Endodermal cell (in vitro differentiated cells): Measurements from ENCODE around the gene CCDC192. TPM values are rescaled to one million over a fixed set of nuclear protein-coding genes. Genes with fewer than 3 reads are reported as not detected.

ENCODE experiments used
- DNase-seq: peaks from one replicate; pipeline ENCODE4 v3.0.0-alpha.2; 2017
- H3K27ac ChIP-seq: 2 replicates; pipeline ENCODE4 v1.5.1; 2013; ENCODE audit warnings: mild to moderate bottlenecking, low read depth, low read length, moderate library complexity
- H3K27me3 ChIP-seq: 2 replicates; pipeline ENCODE4 v1.6.1; 2013; ENCODE audit warnings: mild to moderate bottlenecking, low read length, moderate library complexity; ENCODE audit not compliant: insufficient read depth, control insufficient read depth, poor library complexity, severe bottlenecking
- H3K36me3 ChIP-seq: 2 replicates; pipeline ENCODE4 v1.7.0; 2013; ENCODE audit warnings: mild to moderate bottlenecking, low read length, moderate library complexity; ENCODE audit not compliant: control insufficient read depth, insufficient read depth
- H3K4me1 ChIP-seq: one replicate; pipeline ENCODE4 v1.7.0; 2013; ENCODE audit warnings: low read length; ENCODE audit not compliant: control insufficient read depth, insufficient read depth
- H3K4me3 ChIP-seq: 2 replicates; pipeline ENCODE4 v1.5.1; 2013; ENCODE audit warnings: mild to moderate bottlenecking, low read length, moderate library complexity
- H3K9ac ChIP-seq: 2 replicates; pipeline ENCODE4 v1.6.1; 2013; ENCODE audit warnings: mild to moderate bottlenecking, low read length, moderate library complexity; ENCODE audit not compliant: poor library complexity, severe bottlenecking; ENCODE audit errors: extremely low read depth
- H3K9me3 ChIP-seq: 2 replicates; pipeline ENCODE4 v1.6.1; 2013; ENCODE audit warnings: mild to moderate bottlenecking, low read length, moderate library complexity; ENCODE audit not compliant: control insufficient read depth
- H3K27ac Mint-ChIP-seq: 2 replicates; pipeline ENCODE4 v1.8.0; 2020; ENCODE audit warnings: mixed read lengths
- H3K27me3 Mint-ChIP-seq: 2 replicates; pipeline ENCODE4 v1.8.0; 2021; ENCODE audit warnings: mild to moderate bottlenecking, mixed read lengths; ENCODE audit not compliant: insufficient read depth
- H3K36me3 Mint-ChIP-seq: 2 replicates; pipeline ENCODE4 v1.8.0; 2020; ENCODE audit warnings: low read depth, mixed read lengths
- H3K4me1 Mint-ChIP-seq: 2 replicates; pipeline ENCODE4 v1.8.0; 2020; ENCODE audit warnings: mixed read lengths
- H3K4me3 Mint-ChIP-seq: 2 replicates; pipeline ENCODE4 v1.8.0; 2020; ENCODE audit warnings: mild to moderate bottlenecking, moderate library complexity, mixed read lengths
- H3K9me3 Mint-ChIP-seq: 2 replicates; pipeline ENCODE4 v1.8.0; 2020; ENCODE audit warnings: mild to moderate bottlenecking, mixed read lengths
- CTCF ChIP-seq: fragments of 200-600 bp; sonication (generic); conservative IDR thresholded peaks from 2 replicates; pipeline ENCODE4 v1.5.0; 2021; ENCODE audit warnings: antibody characterized with exemption, mild to moderate bottlenecking
- WGBS, 2 experiments: methylation state at CpG; one replicate each; pipeline versions ENCODE4 v1.1.5 to v1.1.7; 2013; ENCODE audit warnings: missing lambda C conversion rate in 2 of 2, mixed read lengths in 1 of 2; ENCODE audit not compliant: insufficient coverage in 1 of 2, insufficient read length in 1 of 2; 5-methylcytosine and 5-hydroxymethylcytosine counted together
- total RNA-seq, 2 donors: library from RNA; stranded (reverse); fragmentation: NEBNext Ultra II Directional in 1 of 2; extraction: Animal tissue kit (Norgen Biotek cat#: 25700) in 1 of 2; gene quantifications; 2 replicates in 1 of 2; 3 replicates in 1 of 2; pipeline ENCODE4 v1.2.1, GENCODE V29; 2021

The CCDC192 gene
- total RNA-seq, 2 donors from 2014 or later = 0.48 to 1.3 TPM

- 88 to 100% methylated on average over 1 to 2 of the region's 2 CpGs for WGBS, 2 experiments
- Mint-ChIP-seq H3K27ac (no peak overlapping the region), H3K27me3 (peaks cover 36% of the 10 kb centered on the region), H3K36me3 (no peaks in the 10 kb centered on the region), H3K9me3 (no peaks in the 10 kb centered on the region), H3K4me3 (no peak overlapping the region), H3K4me1 (peaks cover 49% of the 10 kb centered on the region)
- Histone ChIP-seq H3K4me1 (peaks cover 13% of the 10 kb centered on the region), H3K27ac (no peak overlapping the region), H3K27me3 (peaks cover 15% of the 10 kb centered on the region), H3K9me3 (no peaks in the 10 kb centered on the region), H3K9ac (no peak overlapping the region), H3K4me3 (no peak overlapping the region), H3K36me3 (no peaks in the 10 kb centered on the region)
- TF ChIP-seq CTCF = peak; percentile 20
- no peak for DNase-seq
These were observed 235.6 kb downstream of the CCDC192 start for GRCh38 chr5:127938746-127939145.

GRCh38 chr5:127940854-127941253 is 237.7 kb downstream of the CCDC192 start:
- Histone ChIP-seq H3K4me3 (no peak overlapping the region), H3K9me3 (no peaks in the 10 kb centered on the region), H3K27ac (peak overlapping the region; percentile 54), H3K9ac (no peak overlapping the region), H3K4me1 (peaks cover 4% of the 10 kb centered on the region), H3K36me3 (no peaks in the 10 kb centered on the region), H3K27me3 (peaks cover 12% of the 10 kb centered on the region)
- Mint-ChIP-seq H3K27ac (no peak overlapping the region), H3K4me1 (peaks cover 34% of the 10 kb centered on the region), H3K9me3 (no peaks in the 10 kb centered on the region), H3K36me3 (no peaks in the 10 kb centered on the region), H3K27me3 (peaks cover 27% of the 10 kb centered on the region), H3K4me3 (no peak overlapping the region)
- WGBS, 2 experiments = 70 to 79% methylated on average over 1 of the region's 1 CpG
- no peak for TF ChIP-seq CTCF
- no peak for DNase-seq

- Histone ChIP-seq H3K36me3 (no peaks in the 10 kb centered on the region), H3K27me3 (peaks cover 7% of the 10 kb centered on the region), H3K27ac (peak overlapping the region; percentile 54), H3K4me1 (peaks cover 4% of the 10 kb centered on the region), H3K9me3 (no peaks in the 10 kb centered on the region), H3K9ac (no peak overlapping the region), H3K4me3 (no peak overlapping the region)
- WGBS, 2 experiments = 42 to 60% methylated on average over 7 to 9 of the region's 9 CpGs
- Mint-ChIP-seq H3K9me3 (no peaks in the 10 kb centered on the region), H3K4me3 (no peak overlapping the region), H3K36me3 (no peaks in the 10 kb centered on the region), H3K4me1 (peaks cover 28% of the 10 kb centered on the region), H3K27me3 (peaks cover 19% of the 10 kb centered on the region), H3K27ac (no peak overlapping the region)
- no peak for DNase-seq
- no peak for TF ChIP-seq CTCF
These were observed 238.5 kb downstream of the CCDC192 start for GRCh38 chr5:127941646-127942045.
